Activated CD8-positive, alpha-beta memory T cell treated with anti-CD3 and anti-CD28 coated beads, Interleukin-2, amount 50 U/mL, for 4 hours (primary cell): ENCODE results near the gene CDPF1.
"Not testable (repeated sequence)": the region's sequence is repeated elsewhere in the genome, so short reads cannot be mapped to it uniquely, and the experiment has no call there.

ENCODE experiments used
- DNase-seq: peaks from one replicate; pipeline ENCODE4 v3.0.0-alpha.2; 2020

The CDPF1 gene

DNA sequence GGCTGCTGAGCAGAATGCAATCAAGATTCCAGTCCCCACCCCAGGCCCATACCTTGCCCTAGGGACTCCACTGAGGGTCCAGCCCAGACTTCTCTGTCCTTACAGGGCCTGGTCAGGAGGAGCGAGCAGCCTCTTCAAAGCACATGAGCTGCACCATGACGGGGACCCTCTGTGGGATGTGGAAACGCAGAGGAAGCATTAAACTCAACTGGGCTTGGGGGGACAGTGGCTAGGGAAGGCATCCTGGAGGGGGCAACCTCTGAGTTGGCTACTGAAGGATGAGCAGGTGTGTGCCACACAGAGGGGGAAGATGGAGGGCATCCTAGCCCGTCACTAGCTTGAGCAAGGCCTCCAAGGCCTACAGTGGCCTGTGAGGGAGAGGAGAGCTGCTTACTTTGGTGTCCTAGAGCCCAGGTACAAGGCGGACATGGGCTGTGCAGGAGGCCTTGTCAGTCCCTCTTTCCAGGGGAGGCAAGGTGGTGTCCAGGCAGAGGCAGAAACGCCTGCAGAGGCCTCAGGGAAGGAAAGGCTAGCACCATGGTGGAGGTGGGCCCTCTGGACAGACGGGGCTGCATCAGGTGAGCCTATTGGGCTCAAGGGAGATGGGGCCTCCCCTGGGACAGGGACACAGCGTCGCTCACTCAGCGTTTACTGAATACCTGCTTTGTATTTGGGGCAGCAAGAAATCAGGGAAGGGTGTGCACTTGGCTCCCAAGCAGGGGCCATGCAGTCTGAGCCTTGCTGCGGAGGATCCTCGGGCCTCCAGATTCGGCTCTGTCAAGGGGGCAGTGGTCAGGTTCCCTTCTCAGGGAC lies 32.0 kb upstream of the CDPF1 start:
- DNase-seq: no peak

DNA sequence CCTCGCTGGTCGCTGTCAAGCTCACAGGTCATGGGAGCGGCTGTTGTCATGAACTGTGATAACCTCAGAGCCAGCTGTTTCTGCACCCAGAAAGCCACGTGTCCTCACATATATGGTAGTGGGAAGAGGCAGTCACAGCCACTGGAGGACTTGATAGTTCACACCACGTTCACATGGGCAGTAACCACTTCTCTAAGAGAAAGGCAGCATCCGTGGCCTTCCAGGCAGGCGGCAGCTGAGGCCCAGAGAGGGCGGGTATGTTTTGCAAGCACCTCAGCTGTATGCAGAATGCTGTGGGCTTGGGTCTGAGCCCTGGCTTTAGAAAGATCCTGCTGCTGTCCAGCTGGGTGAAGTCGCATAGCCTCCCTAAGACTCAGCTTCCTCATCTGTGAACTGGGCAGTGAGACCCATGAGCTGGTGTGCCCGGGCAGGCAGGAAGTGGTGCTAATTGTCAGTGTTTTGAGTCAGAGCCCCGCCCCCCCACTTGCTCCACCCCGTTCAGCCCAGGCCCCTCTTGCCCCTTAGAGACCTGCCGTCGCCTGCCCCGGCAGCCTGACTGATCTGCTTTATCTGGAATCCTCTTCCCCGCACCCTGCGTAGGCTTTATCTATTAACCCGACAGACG lies 31.0 kb upstream of the CDPF1 start:
- no peak for DNase-seq

DNA sequence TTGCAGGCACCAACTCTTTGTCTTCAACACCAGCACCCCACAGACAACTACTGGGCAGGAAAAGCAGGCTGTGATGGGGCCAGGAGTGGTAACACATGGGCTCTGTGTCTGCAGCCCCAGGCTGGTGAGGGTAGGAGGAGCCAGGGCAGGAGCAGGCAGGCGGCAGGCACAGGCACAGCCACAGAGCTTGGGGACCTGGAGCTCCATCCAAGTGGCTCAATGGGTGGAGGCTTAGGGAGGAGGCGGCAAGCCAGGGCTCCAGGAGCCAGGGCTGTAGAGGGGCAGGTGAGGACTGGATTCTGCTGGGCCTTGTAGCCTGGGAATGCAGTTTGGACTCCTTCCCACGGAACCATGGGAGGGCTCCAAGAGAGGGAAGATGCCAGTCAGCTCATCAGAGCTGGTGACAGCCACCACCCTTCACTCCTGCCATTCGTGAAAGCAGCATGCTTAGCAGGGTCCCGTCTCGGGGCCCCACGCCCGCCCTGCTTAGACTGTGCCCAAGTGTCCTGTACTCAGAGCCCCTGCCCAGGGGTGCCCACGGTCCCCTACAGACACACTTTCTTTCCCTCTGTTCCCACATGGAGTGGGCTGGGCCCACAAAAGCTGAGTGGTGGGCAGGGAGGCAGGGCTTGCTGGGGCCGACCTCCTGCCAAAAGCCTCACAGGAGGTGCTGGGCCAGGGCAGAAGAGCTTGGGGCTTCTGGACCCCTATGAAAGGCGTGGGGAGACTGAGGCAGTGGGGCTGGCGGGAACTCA lies 30.1 kb upstream of the CDPF1 start:
- no peak for DNase-seq

DNA sequence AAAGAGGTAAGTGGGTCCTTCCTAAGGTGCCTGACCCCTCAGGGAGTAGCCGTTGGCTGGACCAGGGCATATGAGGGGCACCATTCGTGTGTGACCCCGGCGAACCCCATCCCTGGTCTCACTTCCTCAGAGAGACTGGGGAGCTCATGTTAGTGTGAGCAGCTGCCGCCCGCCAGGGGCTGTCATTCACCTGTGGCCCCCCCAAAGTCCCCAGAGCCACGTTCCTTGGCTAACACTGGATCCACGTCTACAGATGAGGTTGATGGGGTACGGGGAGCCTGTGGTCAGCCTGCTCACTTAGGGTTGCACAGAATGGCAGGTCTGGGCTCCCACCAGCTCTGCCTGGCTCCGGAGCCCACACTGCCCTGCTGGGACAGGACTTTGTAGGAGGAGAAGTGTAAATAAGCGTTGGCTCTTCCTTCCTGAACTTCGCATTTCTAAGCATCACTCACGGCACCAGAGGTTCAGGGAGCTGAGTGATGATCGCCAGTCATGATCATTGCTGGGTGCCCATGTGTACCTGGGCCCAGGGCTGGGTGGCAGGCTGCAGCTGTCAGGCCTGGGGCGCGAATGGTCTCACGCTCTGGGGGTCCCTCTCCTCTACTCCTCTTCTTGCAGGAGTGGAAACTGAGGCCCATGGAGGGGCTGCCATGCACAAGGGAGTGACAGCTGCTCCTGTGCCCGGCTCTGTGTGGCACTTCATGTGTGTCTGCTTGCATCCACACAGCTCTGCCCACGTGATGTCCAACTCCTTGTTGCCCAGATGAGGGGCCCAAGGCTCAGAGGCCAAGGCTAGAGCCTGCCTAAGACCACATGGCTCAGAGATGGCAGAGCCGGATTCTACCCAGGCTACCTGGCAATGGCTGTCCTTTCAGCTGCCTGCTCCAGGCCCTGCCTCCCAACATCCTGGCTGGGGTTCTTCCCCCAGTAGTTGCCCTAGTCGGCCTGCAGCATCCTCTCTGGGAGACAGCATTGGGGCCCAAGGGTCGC lies 28.9 kb upstream of the CDPF1 start:
- DNase-seq: no peak

DNA sequence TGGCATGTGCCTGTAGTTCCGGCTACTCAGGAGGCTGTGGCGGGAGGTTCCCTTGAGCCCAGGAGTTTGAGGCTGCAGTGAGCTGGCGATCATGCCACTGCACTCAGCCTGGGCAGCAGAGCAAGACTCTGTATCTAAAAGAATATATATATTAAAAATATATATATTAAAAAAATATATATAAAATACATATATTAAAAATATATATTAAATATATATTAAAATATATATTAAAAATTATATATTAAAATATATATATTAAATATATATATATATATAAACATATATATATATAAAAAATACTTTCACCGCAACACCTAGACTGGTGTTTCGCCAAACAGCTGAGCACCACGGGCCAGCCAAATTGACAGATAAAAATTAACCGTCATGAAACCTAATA lies 26.5 kb upstream of the CDPF1 start:
- DNase-seq: no peak

DNA sequence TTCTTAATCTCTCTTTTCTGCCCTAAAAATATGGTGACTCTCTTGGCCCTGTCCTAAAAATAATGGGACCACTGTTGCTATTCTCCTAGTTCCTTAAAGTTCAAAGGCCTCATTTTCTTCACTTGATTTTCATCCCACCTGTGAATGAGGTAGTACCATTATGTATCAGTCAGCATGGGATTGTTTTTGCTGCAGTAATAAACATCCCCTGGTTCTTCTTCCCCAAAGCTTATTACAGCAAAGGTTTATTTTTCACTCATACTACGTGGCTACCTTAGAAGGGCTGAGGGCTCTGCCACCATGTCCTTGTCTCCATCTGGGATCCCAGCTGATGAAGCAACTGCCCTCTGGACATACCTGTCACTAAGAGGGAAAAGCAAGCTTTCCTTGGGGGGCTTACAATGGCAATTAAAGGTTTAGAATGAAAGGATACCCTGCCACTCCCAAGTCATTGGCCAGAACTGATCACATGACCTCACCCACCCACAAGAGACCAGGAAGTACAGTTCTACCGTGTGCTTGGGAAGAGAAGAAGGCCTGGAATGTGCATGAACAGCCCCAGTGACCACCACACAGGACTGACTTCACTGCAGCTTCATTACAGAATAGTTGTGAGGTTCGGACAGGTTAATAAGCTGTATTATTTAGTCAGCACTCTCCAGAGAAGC lies 25.5 kb upstream of the CDPF1 start:
- no peak for DNase-seq

DNA sequence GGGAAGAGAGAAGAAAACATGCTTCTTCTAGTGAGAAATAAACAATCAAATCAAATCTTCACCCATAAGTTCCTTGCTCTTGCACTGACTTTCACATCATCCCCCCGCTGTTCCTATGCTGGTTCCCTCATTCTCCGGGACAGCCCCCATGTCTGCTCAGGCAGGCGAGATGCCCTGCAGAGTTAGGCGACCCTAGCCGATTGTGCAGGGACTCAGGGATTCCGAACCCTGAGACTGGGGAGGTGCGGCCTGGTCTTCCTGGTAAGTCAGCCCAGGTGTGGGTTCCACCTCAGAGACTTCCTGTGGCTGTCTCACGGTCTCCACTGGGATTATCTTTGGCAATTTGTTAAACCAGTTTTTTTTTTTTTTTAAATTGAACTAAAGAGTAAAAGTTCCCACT lies 24.3 kb upstream of the CDPF1 start:
- DNase-seq: no peak

DNA sequence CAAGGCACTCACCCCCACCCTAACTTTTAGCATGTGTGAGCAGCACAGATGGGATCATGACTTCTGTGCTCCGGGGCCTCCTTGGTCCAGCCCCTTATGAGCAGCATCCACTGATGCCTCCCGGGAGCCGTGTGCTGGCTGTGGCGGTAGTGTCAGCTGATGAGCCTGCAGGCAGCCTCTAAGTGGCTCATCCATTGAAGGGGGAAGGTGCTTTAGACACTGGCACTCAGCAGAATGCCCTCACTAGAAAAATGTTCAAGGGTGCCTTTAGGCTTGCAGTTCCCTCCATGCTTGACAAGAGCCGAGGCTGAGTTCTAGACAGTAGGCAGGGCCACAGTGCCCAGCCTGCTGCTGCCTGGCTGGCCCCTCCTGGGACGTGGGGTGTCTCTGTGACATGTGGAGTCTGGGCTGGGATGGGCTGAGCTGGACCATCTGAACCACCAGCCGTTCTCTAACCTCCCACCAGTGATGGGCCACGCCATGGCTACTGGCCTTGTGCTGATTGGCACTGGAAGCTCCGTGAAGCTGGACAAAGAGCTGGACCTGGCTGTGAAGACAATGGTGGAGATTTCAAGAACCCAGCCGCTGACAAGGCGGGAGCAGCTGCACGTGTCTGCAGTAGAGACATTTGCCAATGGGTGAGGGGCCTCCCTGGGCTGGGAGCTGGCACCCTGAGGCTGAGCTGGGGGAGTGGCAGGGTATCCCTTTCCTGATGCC lies 23.5 kb upstream of the CDPF1 start:
- DNase-seq: no peak

DNA sequence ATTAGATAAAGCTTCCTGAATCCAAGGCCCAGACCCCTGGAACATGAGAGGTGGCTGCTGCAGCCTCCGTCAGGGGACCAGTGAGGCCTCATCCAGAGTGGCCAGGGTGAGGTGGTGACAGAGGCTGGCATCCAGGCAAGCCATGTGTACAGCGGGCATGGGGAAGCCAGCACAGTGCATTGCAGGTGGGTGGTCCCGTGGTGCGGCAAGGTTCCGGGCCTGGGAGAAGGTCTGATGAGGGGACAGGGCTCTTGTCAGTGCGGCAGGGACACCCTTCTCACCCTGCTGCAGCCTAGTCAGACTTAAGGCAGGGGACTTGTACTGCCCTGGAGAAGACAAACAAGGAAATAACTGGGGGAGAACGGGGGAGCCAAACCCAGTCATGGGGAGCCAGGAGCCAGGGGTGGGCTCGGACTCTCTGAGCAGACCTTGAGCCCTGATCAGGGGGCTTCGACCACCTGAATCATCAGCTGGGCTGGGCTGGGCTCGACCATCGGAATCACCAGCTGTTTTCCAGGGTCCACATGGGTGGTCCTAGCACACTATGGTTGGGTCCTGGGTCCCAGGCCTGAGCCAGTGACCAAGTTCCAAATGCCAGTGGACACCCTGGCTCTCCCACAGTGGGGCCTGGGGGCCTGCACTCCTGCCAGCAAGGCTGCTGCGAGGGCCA lies 22.8 kb upstream of the CDPF1 start:
- DNase-seq: no peak

DNA sequence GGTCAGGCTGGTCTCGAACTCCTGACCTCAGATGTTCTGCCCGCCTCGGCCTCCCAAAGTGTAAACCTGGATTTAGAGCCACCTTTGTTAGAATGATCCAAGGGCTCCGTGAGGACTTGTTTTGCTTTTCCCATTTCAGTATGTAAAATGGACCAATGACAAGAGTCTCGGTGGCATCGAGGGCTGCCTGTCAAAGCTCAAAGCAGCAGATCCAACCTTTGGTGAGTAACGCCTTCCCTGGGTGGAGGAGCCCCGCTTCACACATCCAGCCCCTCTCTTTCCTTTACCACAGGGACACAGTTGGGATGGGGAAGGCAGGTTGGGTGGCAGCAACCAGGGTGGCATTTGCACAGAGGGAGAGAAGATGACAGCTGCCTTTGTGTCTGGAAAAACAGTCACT lies 22.1 kb upstream of the CDPF1 start:
- no peak for DNase-seq

DNA sequence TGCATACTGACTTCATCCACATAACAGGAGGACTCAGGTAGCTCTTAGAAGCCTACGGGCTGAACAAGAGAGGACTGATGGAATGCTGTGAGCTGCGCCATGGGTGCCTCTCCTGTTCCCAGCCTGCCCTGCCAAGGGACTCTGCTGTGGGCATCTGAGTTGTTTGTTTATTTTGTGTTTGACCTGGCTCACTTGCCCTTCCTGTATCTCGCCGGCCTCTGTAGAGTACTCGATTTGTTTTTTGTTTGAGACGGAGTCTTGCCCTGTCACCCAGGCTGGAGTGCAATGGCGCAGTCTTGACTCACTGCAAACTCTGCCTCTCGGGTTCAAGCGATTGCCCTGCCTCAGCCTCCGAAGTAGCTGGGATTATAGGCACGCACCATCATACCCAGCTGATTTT lies 19.5 kb upstream of the CDPF1 start:
- DNase-seq: no peak

DNA sequence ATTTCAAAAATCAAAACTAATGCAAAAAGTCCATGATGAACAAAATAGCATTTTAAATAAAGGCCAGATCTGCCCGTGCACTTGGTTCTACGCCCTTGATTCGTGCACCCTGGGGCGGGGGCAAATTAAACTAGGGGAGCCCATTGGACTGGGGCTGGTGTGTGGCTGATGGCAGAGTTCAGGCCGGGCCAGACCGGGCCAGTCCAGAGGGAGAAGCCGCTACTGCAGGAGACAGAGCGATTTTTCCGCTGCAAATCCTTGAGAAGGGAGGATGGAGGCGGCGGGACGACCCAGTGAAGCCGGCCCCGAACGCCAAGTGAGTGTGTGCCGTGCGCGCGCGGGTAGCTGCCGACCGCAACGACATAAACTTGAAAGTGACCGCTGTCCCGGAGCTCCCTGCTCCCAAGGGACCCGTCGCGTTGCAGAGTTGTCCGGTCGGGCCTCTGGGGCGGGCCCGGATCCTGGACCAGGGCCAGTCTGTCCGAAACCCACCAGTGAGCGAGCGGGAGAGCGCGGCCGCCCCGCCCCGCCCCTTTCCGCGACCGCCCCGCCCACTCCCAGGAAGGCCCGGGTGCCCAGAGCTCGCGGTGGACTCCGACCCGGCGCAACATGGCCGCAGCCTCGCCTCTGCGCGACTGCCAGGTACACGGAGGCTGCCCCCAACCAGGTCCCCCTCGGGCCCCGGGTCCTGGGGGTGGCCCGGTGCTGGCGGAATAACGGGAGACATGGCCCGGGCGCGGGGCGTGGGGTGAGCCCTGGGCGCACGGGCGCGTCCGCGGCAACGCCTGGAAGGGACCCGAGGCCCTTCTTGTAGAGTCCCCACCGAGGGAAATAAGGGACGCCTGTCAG lies 17.6 kb upstream of the CDPF1 start, which contains the start of gene TTC38:
Gene TTC38, plus strand, starts transcription at position 578 of the 849 bp plus-strand sequence. Its CDS starts 32 bp downstream, at position 610.
- peak; percentile 45 for DNase-seq

DNA sequence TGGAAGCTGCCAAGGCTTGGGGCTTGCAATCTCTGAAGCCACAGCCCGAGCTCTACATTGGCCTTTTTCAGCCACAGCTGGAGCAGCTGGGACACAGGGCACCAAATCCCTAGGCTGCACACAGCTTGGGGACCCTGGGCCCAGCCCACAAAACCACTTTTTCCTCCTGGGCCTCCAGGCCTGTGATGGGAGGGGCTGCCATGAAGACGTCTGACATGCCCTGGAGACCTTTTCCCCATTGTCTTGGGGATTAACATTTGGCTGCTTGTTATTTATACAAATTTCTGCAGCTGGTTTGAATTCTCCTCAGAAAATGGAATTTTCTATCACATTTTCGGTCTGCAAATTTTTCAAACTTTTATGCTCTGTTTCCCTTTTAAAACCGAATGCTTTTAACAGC lies 15.5 kb upstream of the CDPF1 start:
- DNase-seq: not testable (repeated sequence)

DNA sequence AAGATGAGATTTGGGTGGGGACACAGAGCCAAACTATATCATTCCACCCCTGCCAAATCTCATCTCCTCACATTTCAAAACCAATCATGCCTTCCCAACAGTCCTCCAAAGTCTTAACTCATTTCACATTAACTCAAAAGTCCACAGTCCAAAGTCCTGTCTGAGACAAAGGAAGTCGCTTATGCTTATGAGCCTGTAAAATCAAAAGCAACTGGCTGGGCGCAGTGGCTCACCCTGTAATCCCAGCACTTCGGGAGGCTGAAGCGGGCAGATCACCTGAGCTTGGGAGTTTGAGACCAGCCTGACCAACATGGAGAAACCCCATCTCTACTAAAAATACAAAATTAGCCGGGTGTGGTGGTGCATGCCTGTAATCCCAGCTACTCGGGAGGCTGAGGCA lies 14.4 kb upstream of the CDPF1 start:
- not testable (repeated sequence) for DNase-seq

DNA sequence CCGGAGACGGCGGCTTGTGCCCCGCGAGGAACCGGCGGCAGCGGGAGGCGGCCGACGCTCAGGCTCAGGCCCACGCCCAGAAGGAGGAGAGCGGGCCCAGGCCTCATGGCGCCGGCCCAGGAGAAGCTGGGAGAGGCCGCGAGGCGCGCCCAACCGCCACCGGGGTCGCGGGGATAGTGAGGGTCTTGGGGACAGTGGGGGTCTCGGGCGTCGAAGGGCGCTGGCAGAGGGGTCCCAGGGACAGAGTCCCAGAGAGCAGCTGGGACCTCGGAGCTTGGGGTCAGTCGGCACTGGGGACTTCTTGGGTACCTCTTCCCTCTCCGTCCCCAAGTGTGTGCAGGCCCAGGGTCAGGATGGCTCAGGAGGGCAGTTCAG lies 13.1 kb upstream of the CDPF1 start, which contains the start of gene PKDREJ:
Gene PKDREJ, minus strand, starts transcription at position 128 of the 375 bp plus-strand sequence. Its CDS starts 21 bp downstream, at position 107.
- DNase-seq: no peak

DNA sequence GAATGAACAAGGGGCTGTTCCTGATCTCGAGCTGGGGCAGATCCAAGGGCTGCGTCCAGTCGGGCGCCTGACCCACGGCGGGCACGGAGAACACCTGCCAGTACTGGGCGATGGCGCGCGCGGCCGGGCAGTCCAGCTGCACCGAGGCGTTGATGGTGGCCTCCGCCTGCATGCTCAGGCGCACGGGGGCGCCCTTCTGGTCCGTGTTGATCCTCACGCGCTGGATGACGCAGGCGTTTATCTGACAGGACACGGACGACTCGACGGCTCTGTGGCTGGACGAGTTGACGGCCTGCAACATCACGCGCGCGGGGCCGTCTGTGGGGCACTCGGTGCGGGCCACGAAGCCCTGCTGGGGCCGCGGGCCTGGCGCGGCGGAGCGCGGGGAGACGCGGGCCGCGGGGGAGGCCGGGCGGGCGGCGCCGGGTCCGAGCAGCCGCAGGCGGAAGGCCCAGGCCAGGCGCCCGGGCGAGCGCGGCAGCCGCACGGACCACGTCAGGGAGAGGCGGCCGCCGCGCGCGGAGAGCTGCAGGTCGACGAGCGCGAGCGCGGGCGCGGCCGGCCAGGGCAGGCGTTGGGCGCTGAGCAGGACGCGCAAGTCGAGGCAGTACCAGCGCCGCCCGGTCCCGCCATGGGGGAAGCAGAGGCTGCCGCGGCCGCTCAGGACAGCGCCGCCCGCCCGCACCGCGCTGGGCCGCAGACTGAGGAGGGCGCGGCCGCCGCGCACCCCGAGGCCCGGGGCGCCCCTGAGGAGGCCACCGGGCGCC lies 12.5 kb upstream of the CDPF1 start:
- peak; percentile 36 for DNase-seq

DNA sequence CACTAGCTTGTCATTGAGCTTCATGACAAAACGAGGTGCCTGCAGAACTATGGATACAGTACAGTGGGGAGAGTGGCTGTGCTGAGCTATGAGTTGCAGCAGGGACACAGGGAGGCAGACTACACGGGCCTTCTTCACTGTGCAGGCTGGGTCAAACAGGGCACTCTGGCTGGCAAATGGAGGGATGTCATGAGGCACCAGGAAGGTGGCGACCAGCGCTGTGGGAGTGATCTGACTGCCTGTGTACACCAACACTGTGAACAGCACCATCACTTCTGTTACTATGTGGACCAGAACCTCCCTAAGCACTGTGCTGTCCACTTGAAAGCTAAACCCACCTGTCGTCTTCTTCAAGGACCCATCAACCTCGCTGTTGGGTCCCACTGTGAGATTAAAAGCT lies 9.9 kb upstream of the CDPF1 start:
- DNase-seq: no peak

DNA sequence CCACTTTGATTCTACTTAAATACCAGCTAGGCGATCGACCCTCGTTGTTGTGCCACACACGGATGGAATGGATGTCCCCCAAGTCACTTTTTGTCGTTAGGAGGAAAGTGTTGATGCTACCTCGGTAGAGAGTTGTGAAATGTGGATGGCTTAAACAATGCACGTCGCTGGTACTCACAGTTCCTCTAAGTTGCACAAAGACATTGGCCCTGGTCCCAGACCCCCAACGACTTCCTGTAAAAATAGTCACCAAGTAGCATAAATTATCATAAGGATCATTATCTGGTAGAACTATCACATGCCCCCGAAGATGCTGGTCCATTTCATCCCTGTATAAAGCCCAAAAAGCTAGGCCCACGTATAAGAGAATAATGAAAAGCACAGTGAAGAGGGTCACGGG lies 9.3 kb upstream of the CDPF1 start:
- no peak for DNase-seq
